Stimulated activated CD4-positive, alpha-beta T cell treated with anti-CD3 and anti-CD28 coated beads, Interleukin-4, amount 100 ng/mL, for 48 hours (primary cell): ENCODE measurements around the gene ZNF646.
A peak's percentile ranks its signal among the peaks of the same experiment; 100 is the strongest.
"Not testable (repeated sequence)": the region's sequence is repeated elsewhere in the genome, so short reads cannot be mapped to it uniquely, and the experiment has no call there.

ENCODE experiments used
- DNase-seq, 2 donors: peaks; one replicate each; pipeline ENCODE4 v3.0.0-alpha.2; 2020; ENCODE audit warnings: low read depth in 2 of 2

Gene ZNF646

GRCh38 chr16:31084584-31085302 is 10.5 kb downstream of the ZNF646 start:
- no peak for DNase-seq

DNA sequence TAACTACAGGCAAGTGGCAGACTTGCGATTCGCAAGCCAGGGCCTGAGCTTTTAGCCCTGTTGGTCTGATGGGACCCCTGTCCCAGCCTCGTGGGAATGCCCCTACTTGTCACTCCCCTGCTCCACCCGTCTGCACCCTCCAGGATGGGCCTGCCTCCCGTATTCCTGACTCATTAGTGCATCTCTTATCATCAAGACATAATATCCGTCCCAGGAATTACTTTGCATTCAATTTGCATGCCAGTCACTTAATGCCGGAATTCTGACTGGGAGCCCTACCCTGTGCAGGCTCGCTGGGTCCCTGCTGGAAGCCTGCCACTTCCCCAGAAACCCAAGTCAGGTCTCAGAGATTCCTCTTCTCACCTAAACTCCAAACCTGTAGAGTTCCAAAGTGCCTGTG is 11.2 kb downstream of the ZNF646 start:
- no peak for DNase-seq

- no peak for DNase-seq
Observed at GRCh38 chr16:31085873-31086628, 11.8 kb downstream of the ZNF646 start.

GRCh38 chr16:31086629-31086906 is 12.3 kb downstream of the ZNF646 start:
- no peak for DNase-seq

DNA sequence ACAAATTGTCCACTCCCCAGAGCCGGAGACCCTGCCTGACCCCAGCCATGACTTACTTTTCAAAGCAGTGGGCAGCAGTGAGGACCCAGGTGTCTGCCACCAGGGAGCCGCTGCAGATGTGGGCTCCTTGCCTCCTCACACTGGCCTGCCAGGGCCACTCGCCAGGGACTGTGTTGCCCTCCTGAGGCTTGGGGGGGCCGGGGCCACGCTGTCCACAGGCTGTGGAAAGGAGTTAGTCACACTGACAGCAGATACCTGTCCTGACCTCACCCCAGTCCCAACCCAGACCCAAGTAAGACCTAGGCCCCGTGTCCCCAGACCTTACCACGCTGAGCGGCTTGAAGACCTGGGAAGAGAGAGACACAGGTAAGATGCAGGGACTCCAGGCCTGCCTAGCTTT is 13.3 kb downstream of the ZNF646 start:
- no peak for DNase-seq

DNA sequence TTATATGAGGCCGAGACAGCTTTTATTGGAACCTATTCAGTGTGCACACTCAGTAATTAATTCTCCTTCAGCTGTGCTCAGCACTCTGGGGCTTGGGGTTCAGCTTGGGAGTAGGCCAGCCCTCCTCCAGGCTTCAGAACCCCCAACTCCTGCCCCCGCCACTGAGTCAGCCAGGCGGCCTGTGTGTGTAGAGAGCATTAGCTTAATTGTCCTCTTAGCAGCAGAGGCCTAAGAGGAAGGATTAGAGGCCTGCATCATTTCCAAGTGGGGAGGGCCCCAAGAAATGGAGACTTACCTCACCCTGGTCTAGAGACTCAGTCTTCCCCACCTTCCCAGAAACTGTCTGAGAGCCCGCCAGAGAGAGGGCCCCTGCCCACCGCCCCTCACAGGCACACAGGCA is 13.7 kb downstream of the ZNF646 start:
- DNase-seq = no peak

DNA sequence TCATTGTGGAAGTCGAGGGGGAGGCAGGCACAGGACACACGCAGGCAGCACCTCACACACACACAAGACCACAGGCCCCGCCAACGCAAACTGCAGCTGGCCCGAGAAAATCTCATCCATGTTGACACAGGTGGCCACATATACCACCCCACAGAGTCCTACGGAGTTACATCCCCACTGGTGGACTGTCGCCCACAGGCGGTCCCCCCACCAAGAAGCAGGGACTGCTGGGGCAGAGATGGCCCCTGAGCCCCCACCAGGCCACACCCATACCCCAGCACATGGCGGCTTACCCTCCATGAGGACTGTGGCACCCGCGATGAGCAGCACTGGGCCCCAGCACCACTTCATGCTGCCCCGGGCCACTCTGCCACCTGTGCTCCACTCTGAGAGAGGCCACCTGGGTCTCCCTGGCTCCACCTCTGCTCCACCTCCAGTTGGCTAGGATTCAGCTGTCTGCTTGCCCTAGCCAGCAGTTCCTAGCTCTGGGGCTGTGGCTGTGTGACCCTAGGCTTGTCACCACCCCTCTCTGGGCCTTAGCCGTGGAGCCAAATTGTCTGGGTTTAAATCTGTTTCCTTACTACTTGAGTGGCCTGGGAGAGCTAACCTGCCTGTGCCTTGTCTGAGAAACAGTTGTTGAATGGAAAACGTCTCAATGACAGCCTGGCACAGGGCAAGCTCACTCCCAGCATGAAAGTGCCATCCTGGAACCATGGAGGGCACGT is 14.4 kb downstream of the ZNF646 start, which contains the start of gene PRSS53:
Gene PRSS53, minus strand, starts transcription at position 485 of the 725 bp plus-strand sequence. Its CDS starts 134 bp downstream, at position 351.
- DNase-seq = no peak

DNA sequence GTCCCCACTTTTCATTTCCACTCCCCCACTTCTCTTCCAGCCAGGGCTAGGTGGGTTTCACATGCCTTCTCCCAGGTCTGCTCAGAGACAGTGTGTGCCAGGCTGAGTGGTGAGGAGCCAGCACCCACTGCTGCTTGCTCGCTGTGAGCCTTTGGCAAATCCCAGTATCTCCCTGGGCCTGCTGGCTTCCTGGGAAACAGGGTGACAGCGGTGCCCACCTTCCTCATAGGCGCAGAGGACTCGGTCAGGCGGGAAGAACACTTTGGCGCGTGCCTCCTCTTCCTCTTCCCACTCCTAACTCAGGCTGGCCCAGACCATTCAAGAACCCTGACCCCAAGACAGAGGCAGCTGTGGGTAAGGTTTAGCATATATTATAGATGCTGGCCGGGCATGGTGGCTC is 15.0 kb downstream of the ZNF646 start:
- DNase-seq = no peak

GRCh38 chr16:31090540-31090939 is 16.3 kb downstream of the ZNF646 start:
- DNase-seq = no peak

DNA sequence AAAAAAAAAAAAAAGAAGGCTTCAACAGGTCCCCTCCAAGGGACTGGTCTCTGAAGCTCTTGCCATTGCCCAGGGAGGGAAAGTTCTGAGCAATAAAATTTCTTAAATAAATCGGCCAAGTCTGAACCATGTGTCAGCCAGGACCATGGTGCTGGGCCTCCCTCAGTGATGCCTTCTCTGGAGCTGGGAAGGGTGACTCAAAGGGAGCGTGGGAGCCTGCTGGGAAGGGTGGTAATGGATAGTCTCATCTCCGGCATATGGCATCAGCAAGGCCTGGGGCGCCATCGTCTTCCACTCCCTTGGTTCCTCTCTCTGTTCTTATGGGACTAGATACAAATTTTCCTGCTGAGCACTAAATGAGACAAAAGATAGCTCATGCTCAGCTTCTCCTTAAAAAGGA is 18.1 kb downstream of the ZNF646 start:
- no peak for DNase-seq

- no peak for DNase-seq
Observed at GRCh38 chr16:31093132-31093703, 19.0 kb downstream of the ZNF646 start.

GRCh38 chr16:31094088-31094423 is 19.8 kb downstream of the ZNF646 start:
- DNase-seq = no peak

DNA sequence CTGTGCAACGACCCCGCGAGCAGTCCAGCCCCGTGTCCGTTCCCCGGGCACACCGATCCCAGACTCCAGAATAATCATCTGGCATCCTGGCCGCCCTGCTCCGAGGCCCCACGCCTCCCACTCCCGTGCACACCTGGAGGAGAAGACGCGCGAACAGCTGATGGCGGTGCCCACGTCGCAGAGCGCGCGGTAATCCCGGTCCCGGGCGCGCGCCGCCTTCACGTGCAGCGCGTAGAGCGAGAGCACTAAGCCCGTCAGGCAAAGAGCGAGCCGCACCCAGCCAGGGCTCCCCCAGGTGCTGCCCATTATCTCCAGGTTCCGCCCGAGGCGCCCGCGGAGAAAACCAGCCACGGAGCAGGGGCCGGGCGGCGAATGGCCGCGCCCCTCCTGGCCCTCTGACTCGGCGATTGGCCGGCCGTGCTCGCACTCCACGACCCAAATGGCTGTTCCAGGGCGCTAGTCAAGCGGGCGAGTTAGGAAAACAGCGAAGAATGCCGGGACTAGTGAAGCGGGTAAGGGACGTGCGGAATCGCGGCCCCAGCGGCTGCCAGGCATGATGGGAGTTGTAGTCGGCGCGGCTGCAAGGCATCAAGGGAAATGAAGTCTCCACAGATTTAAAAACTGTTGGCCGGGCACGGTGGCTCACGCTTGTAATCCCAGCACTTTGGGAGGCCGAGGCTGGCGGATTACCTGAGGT is 20.4 kb downstream of the ZNF646 start, which contains the start of gene VKORC1:
Gene VKORC1, minus strand, starts transcription at position 374 of the 697 bp plus-strand sequence. Its CDS starts 68 bp downstream, at position 306.
- DNase-seq = peak; percentile 83 to 90

GRCh38 chr16:31099860-31100638 is 25.8 kb downstream of the ZNF646 start:
- DNase-seq = no peak

DNA sequence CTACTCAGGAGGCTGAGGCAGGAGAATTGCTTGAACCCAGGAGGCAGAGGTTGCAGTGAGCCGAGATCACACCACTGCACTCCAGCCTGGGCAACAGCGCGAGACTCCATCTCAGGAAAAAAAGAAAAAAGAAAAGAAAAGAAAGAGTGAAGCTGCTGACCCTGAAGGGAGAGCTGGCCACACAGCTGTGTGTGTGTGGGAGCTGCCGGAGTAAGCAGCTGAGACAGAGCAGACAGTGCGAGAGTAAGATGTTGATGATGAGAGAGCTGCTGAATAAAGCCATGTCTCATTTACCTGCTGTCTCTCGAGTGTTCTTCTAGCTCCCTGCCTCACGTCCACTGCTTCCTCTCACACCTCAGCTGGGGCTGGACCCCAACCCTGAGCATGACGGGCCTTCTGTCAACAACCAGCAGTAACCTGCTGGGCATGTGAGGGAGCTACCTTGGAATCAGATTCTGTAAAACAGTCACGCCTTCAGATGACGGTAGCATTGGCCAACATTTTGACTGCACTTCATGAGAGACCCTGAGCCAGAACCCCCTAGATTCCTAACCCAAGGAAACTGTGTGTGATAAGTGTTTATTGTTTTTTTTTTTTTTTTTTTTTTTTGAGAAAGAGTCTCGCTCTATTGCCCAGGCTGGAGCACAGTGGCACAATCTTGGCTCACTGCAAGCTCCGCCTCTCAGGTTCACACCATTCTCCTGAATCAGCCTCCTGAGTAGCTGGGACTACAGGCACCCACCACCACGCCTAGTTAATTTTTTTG is 26.8 kb downstream of the ZNF646 start:
- not testable (repeated sequence) for DNase-seq

- peak; percentile 78 to 85 for DNase-seq
Observed at GRCh38 chr16:31105677-31106213, 31.5 kb downstream of the ZNF646 start.

DNA sequence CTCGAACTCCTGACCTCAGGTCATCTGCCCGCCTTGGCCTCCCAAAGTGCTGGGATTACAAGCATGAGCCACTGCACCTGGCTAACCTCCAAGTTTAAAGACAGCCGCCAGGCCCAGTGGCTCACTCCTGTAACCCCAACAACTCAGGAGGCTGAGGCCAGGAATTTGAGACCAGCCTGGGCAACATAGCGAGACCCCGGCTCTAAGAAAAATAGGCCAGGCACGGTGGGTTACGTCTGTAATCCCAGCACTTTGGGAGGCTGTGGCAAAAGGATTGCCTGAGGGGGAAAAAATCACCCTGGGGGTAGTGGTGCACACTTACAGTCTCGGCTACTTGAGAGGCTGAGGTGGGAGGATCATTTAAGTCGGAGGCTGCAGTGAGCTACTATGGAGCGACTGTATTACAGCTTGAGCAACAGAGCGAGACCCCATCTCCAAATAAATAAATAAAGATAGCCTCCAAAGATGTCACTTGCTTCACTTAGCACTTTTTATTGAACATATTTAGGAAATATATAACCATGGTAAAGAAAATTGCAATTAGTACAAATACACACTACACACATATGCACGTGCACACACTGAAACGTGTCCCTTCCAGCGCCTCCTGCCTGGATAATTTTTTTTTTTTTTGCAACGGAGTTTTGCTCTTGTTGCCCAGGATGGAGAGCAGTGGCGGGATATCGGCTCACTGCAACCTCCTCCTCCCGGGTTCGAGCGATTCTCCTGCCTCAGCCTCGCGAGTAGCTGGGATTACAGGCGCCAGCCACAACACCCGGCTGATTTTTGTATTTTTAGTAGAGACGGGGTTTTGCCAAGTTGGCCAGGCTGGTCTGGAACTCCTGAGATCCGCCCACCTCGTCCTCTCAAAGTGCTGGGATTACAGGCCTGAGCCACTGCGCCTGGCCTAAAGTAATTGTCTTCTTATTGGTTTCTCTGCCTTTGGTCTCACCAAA is 32.6 kb downstream of the ZNF646 start:
- DNase-seq = no peak

- DNase-seq = peak; percentile 28 to 45
Observed at GRCh38 chr16:31107465-31107867, 33.2 kb downstream of the ZNF646 start.
